GM18499 (cell line): ENCODE results near the gene NCR3LG1.

Experiments
- ATAC-seq: cut with Tn5 transposase; IDR thresholded peaks from one replicate; pipeline ENCODE4 v1.9.1; 2021; ENCODE audit warnings: moderate number of reproducible peaks; ENCODE audit not compliant: insufficient read depth, unreplicated experiment

NCR3LG1 gene

DNA sequence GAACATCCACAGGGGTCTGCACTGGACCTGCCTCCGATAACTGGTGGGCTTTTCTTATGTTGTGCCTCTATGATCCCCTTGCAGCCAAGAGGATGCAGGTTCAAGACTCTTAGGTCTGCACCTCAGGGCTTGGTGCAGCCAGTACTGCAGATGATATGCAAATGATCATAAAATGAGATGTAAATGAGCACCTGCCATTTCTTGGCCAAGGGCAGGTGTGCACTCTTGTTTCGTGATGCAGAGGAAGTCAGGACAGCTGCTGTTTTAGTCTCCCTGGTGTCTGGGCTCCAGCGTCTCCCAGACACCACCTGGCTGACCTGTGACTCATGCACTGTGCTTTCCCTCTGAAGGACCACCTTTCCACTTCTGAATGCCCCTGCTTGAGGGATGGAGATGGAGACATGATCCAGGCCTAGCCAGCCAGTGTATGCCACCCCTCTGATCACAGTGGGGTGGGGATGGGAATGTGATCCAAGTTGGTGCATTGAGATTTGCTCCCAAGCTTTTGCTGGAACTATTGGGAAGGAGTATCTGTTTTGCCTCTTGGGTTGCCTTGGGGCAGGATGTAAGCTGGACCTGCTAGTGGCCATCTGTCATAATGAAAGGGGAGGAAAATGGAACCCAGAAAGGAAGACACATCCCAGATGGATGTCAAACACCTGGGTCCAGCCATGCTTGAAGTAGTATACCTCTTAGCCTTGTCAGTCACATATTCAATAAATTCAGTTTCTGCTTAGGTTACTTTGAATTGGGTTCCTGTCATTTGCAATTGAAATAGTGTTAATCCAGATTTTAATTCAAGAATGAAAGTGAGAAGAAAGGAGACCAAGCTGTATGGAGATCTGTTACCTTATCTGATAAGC, 40.1 kb downstream of the NCR3LG1 start:
- no peak for ATAC-seq

DNA sequence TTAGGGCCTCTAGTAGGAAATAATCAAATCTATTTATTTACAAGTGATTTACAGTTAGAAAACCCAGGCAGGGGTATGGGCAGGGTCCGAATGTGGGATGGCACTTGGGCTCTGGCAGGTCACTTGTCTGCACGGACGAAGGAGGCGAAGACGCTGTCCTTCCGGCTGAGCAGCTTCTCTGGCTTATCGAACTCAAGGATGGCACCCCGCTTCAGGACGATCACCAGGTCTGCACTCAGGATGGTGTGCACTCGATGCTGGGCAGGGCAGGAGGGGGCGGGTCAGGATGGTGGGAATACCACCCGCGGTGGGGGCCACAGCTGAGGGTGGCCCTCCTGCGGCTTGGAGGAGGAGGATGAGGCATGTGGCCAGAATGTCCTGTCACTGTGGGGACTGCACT, 41.3 kb downstream of the NCR3LG1 start:
- no peak for ATAC-seq

DNA sequence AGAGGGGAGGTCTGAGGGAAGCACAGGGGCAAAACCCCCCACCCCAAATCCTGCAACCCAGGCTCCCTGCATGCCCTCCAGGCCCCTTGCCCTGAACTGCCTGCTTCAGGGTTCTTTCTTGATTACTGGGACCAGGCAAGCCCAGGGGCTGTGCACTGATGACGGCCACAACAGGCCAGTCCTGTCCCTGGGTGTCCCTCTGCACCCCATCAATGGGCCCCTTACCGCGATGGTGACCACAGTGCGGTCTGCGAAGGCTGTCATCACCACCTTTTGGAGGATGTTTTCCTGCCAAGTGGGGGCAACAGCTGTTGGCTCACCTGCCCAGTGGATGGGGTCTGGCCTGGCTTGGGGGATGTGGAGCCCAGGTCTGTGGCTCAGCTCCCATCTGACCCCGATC, 41.9 kb downstream of the NCR3LG1 start:
- ATAC-seq, result no peak

DNA sequence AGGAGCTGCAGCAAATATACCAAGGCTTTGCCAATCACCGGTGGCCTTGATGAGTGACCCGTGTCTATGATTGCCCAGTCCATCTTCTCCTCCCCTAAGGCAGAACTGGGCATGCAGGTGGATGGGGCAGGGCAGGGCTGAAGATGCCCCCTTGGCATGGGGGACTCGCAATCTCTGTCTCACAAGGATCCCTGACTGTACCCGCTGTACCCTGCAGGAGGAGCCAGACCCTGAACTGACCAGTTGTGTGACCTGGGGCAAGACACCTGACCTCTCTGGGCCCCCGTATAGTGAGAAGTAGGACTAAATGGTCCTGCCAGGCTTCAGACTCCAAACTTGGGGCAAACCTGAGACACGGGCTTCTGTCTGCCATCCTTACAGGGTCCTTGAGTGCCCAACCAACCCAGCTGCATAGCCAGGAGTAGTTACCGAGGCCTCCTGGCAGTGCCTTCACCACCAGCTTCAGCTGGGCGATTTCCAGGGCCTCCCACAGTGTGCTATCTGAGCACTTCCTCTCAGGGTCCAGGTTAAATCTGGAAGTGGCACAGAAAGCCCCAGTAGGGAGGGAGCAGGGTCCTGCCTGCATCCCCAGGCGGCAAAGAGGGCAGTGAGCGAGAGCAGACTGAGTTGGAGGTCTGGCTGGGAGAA, 43.3 kb downstream of the NCR3LG1 start:
- ATAC-seq, result no peak

DNA sequence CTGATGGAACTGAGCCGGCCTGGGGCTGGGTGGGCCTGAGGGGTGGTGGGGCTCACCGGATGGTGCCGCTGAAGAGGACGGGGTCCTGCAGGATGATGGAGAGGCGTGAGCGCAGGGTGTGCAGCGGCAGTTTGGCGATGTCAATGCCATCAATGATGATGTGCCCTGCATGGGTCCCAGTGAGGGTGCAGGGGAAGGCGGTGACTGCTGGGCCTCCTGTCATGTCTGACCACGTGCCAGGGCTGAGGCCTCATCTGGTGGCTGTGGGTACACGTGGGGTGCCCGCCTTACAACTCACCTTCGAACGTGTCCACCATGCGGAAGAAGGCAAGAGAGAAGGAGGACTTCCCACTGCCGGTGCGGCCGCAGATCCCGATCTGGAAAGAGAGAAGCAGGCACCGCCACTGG, 44.0 kb downstream of the NCR3LG1 start:
- no peak for ATAC-seq

DNA sequence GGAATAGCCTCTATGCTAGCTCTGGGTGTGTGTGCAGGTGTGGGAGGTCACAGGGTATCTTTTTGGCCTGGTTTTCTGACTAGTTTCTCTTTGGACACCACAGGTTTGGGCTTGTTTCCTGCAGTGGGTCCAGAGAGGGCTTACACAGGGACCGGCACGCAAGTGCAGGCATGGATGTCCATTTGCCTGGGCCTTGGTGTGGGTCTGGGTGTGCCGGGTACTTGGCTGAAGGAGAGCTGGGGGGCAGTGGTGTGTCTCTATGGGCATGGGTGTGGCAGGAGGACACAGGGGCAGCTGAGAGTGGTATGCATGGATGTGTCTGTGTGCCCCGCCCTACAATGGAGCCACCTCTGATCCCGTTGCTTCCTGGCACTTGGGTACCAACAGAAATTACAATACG, 44.4 kb downstream of the NCR3LG1 start:
- no peak for ATAC-seq

DNA sequence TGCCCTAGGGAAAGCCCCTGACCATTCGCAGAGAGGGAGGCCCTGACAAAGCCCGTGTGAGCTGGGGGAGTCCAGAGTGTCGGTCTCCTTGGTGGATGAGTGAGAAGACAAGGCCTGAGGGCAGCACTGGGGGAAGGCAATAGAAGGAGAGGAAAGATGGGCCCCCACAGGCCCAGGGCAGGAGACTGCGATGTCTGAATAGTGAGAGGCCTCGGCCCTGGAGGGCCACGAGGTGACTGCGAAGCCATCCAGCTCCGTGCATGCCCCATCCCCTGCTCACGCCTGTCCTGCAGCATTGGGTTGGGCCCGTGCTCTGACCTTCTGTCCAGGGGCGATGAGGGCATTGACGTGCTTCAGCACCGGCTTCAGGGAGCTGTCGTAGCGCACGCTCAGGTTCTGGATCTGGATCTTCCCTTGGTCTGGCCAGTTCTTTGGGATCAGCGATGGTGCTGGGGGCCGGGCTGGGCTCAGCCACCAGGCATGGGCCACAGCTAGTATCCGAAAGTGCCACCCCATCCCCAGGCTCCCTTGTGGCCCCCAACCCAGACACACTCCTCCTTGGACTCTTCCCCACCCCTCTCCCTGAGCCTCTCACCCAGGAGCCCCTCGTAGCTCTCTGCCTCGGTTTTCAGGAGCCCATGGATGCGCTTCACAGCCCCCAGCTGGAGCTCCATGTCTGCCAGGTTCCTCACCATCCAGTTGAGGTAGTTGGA, 45.2 kb downstream of the NCR3LG1 start:
- no peak for ATAC-seq

DNA sequence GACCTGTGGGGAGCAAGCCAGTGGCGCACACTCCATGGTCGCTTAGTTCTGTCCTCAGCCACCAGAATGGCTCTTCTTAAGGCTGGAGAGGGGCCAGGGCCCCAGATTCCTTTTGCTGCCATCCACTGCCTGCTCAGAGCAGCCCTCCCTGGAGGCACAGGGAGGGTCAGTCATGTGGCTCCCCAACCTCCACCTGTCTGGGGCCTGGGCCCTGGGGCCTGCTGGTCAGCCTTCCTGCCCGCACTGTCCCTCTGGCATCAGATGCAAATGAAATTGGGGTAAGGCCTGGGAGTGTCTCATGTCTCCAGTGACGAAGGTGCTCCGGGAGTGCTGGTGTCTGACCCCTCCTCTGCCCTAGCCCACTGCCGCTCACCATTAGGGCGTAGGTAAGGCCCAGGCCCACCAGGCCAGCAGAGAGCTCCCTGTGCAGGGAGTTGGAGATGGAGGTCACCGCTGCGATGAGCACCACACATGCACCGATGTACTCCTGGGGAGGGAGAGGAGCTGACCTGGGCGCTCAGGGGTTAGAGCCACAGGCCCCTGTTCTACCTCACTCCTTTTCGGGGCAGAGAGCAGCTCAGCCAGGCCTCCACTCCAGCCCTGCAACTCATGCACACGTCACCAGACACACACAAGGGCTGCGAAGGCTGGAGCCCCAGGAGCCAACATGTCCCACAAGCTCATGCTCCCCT, 45.9 kb downstream of the NCR3LG1 start:
- no peak for ATAC-seq

DNA sequence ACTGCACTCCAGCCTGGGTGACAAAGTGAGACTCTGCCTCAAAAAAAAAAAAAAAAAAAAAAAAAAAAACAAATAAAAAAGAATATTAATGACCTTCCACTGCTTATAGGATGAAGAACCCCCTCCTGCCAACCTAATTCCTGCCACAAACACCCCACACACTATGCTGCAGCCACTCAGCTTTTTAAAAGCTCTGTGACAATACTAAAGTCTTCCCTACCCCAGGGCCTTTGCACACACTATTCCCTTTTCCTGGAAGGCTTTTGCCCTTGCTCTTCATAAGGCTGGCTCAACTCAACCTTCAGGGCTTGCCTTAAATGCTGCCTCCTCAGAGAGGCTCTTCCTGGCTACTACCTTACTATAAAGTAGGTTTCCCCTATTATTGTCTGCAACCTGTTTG, 47.6 kb downstream of the NCR3LG1 start:
- no peak for ATAC-seq

DNA sequence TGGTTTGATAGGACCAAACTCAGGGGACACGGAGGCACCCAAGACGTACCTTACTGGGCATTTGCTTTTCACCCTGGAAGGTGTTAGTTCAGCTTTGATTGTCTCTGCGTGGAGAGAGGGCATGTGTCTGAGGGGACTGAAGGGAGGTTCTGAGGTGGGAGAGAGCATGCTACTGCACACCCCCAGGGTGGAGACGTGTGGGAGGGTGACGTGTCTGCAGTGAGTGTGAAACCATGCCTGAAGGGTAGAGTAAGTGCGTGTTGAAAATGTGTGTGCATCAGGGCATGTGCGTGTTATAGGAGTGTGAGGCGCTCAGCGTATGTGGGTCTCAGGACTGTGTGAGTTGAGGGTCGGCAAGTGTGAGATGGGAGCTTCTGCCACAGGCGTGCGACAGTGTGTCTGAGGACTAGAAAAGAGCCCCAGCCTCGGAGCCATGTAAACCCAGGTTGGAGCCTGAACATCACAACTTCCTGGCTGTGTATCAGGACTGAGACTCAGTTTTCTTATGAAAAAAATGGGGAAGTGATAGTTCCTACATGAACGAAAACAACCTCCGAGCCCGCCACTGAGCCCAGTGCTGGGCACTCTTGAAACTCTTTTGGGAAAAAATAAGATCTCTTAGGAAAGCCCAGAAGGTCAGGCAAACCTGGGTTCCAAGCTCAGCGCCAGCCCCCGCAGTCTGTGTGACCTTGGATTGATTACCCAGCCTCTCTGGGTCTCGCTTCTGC, 48.6 kb downstream of the NCR3LG1 start:
- peak; percentile 60 for ATAC-seq

DNA sequence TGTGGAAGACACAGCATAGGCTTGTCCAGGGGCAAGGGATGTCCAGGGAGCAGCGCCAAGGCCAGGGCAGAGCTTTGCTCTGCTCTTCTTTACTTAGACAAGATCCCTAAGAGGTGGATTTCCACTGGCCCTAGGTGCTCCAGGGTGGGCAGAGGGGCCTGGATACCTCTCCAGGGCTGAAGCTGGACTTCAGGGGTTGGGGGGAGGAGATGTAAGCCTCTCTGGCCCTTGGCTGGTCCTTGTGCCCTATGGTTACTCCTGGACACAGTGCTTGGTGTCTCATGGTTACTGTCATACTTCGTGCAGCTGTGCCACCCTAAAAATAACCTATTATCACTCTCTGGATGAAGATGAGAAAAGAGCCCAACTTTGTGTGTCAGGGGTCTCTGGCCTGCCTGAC, 49.7 kb downstream of the NCR3LG1 start:
- no peak for ATAC-seq

DNA sequence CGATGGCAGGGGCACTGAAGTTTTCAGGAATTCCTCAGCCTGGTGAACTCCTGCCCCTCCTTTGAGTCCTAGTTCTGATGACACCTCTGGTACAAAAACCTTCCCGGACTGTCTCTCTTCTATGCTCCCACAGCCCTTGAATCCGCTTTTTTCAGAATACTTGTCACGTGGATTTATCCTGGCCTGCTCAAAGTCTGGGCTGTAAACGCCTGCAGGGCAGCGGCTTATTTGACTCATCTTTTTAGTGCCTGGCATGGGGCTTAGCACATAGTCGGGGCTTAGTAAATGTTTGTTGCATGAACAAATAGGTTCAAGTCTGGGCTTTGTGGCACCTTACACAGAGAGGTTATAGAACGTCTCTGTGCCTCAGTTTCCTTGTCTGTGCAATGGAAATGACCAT, 50.2 kb downstream of the NCR3LG1 start:
- no peak for ATAC-seq

DNA sequence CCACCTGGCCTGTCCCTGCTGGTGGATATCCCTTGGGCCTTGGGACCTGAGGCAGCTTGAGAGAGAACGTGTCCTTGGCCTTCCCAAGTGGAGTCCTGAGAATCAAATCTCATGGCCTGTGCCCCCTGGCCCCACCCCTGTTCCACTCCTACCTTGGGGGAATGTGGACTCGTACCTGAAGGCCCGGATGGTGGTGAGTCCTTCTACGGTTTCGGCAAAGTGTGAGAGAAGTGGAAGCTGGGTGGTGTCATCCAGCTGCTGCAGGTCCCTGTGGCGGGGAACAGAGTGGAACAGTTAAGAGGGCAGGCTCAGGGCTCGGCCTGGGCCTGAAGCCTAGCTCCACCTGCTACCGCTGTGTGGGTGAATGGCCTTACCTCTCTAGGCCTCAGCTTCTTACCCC, 50.9 kb downstream of the NCR3LG1 start:
- ATAC-seq, result no peak

DNA sequence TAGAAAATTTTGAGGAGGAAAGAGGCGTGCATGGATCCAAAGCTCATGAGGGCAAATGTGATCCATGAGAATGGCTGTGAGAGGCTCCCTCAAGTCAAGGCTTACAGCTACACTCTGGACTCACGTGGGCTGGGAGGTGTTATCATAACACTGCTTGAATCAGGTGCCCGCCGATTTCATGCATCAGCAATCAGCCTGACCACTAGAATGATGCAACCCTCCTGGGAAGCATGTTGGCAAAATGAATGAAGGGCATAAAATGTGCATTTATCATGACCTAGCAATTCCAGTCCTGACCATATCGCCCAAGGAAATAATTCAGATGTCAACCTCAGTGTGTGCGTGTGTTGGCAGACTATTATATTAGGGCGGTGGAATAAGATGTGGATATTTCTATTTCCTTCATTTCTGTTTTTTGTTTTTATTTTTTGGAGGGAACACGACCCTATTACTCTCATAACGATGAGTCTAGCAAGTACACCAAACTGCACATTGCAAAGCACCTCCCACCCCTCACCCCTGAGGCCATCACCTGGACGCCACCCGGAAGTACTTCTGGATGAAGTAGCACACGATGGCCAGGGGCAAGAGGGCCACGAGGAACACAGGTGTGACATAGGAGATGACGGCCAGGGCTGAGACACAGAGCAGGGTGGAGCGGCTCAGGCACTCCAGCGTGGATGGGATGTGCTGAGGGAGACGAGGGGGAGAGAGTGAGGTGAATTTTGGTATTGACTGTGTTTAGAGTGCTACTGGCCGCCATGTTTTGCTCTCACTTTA, 52.6 kb downstream of the NCR3LG1 start:
- ATAC-seq, result no peak

DNA sequence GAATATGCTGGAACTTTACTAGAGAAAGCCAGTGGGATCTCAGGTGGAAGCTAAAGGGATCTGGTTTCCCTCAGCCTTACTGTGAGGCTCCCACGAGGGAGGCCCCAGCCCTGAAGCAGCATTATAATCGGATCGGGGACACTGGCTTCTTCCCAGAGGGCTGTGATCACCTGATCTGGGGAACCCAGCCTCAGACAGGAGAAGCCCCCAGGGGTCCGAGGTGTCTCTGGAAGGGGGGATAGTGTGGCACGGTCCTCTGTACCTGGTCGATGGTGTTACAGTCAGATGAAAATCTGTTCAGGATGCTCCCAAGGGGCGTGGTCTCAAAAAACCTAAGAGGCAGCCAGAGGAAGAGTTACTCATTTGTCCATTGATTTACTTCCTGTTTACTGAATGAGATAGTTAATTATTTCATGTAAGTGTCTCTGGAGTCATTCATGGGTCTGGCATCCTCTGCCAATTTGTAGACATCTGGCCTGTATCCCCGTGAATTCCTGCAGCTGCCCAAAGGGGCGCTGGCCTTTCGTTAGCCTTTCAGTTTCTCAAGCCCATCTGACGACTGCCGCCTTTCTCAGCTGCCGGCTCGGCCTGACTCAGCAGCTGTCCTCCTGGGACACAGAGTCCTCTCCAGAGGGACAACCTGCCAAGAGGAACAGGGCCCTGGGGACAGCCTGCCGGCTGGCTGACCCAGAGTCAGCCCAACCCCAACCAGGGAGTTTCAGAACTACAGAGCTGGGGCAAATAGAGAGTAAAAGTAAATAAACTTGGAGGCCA, 53.8 kb downstream of the NCR3LG1 start:
- no peak for ATAC-seq

DNA sequence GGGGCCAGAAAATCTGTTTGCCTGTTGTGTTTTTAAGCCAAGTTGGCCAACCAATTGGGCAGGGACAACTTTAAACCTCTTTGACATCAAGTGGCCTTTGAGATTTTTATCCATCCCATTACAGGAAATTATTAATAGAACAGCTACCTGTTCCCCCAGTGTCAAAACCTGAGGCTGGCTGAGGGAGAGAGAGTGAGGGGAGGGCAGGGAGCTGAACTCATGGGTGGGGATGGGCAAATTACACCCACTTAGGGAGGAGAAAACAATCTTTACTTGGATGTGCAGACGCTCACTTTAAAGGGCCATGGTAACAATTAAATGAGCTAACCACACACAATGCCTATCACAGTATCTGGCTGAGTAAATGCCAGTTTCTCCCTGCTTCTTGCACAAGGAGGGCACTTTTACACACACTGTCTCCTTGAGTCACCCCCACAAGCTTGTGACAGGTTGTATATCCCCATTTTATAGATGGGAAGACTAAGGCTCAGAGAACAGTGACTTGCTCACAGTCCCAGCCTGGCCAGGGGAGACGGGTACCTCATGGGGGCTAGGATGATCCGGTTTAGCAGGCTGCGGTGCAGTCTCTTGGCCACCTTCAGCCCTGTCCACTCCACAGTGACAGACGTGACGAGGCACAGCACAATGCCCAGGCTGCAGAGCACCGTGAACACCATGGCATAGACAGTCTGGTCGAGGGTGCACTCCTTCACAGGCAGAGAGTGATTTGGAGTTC, 54.6 kb downstream of the NCR3LG1 start:
- no peak for ATAC-seq

DNA sequence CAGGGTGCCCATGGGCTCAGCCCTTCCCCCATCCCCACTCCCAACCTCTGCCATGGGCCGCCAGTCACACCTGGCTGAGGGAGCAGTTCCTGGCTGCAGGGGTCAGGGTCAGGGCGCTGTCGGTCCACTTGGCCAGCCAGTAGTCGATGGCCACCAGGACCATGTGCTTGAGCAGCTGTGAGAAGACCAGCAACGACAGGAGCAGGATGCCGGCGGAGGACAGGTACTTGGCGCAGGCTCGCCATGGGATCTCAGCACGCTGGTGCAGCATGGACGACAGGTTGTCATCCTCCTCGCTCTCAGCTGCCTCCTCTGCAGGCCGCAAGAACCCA, 55.2 kb downstream of the NCR3LG1 start:
- no peak for ATAC-seq

DNA sequence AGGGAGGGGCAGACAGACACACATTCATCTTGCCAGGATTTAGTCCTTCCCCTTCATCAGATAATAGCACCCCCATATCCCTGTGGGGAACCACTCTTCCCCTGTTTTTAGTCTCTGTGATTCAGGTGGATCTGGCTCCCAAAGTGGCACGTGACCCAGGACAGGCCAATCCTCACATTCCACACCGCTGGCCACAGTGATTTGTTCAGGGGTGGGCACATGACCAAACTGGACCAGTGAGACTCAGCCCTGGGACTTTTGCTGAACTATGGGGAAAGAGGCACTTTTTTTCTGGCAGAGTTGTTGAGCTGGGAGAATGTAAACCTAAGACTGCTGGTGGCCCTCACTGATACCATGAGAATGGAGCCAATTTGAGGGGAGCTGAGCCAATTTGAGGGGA, 56.0 kb downstream of the NCR3LG1 start:
- ATAC-seq, result no peak
